HepG2 (cell line): ENCODE results near the gene ODAD4. TPM values are rescaled to one million over a fixed set of nuclear protein-coding genes. Genes with fewer than 3 reads are reported as not detected.

Source experiments
- DMTF1 ChIP-seq: sonication (generic); formaldehyde crosslinking; IDR thresholded peaks from 2 replicates; pipeline ENCODE4 v1.4.0; 2020; ENCODE audit warnings: mild to moderate bottlenecking, missing genetic modification reagents
- FOXA3 ChIP-seq: IDR thresholded peaks from 2 replicates; pipeline ENCODE4 v1.6.1; 2016; ENCODE audit warnings: missing genetic modification reagents, missing compliant biosample characterization
- HOXD1 ChIP-seq: sonication (generic); formaldehyde crosslinking; IDR thresholded peaks from 2 replicates; pipeline ENCODE4 v1.5.0; 2020; ENCODE audit warnings: missing genetic modification reagents
- IKZF1 ChIP-seq: fragments of 450-650 bp; IDR thresholded peaks from 2 replicates; pipeline ENCODE4 v1.7.1; 2016
- LCORL ChIP-seq, 2 experiments: fragments of 450-650 bp in 1 of 2; sonication (generic) in 1 of 2; formaldehyde crosslinking in 1 of 2; IDR thresholded peaks; 2 replicates each; pipeline versions ENCODE4 v1.5.0 to v1.6.1; 2017 to 2020; ENCODE audit warnings: antibody characterized with exemption in 1 of 2, missing genetic modification reagents in 1 of 2
- MIER3 ChIP-seq: IDR thresholded peaks from 2 replicates; pipeline ENCODE4 v1.6.1; 2016; ENCODE audit warnings: missing compliant biosample characterization, borderline replicate concordance
- MTF1 ChIP-seq: sonication (generic); formaldehyde crosslinking; IDR thresholded peaks from 2 replicates; pipeline ENCODE4 v1.5.0; 2020; ENCODE audit warnings: missing genetic modification reagents
- NR2F1 ChIP-seq, 2 experiments: fragments of 450-650 bp in 1 of 2; formaldehyde crosslinking in 1 of 2; IDR thresholded peaks; 2 replicates each; pipeline versions ENCODE4 v1.5.0 to v1.6.1; 2016 to 2020; ENCODE audit warnings: mild to moderate bottlenecking in 1 of 2, missing compliant biosample characterization in 1 of 2, missing genetic modification reagents in 1 of 2, moderate library complexity in 1 of 2
- SP5 ChIP-seq: IDR thresholded peaks from 2 replicates; pipeline ENCODE4 v1.6.1; 2016; ENCODE audit warnings: low read depth, borderline replicate concordance
- TP53 ChIP-seq: sonication (generic); formaldehyde crosslinking; conservative IDR thresholded peaks from 2 replicates; pipeline ENCODE4 v1.4.0; 2020; ENCODE audit warnings: missing genetic modification reagents
- ZIK1 ChIP-seq: sonication (generic); formaldehyde crosslinking; IDR thresholded peaks from 2 replicates; pipeline ENCODE4 v1.5.0; 2020; ENCODE audit warnings: mild to moderate bottlenecking, low read depth, missing genetic modification reagents, borderline replicate concordance
- ZNF331 ChIP-seq: sonication (generic); formaldehyde crosslinking; IDR thresholded peaks from 2 replicates; pipeline ENCODE4 v1.4.0; 2020; ENCODE audit warnings: missing genetic modification reagents
- ZNF333 ChIP-seq: sonication (generic); formaldehyde crosslinking; IDR thresholded peaks from 2 replicates; pipeline ENCODE4 v1.4.0; 2020; ENCODE audit warnings: mild to moderate bottlenecking, missing genetic modification reagents, borderline replicate concordance
- ZNF510 ChIP-seq: sonication (generic); formaldehyde crosslinking; IDR thresholded peaks from 2 replicates; pipeline ENCODE4 v1.4.0; 2020; ENCODE audit warnings: low read depth, mild to moderate bottlenecking, missing genetic modification reagents
- polyA plus RNA-seq, 8 experiments: library from polyadenylated mRNA; depleted of rRNA in 3 of 8; stranded (reverse) in 7 of 8; unstranded in 1 of 8; fragments of >200 nt; fragmentation: Illumina TruSeq in 4 of 8; extraction: Trizol in 4 of 8; gene quantifications; 2 replicates each; pipeline versions ENCODE4 v1.2.1 to v1.2.3, GENCODE V29; 2011 to 2016; ENCODE audit warnings: low read depth in 4 of 8, missing spikeins in 1 of 8, mixed read lengths in 1 of 8; ENCODE audit not compliant: insufficient read depth in 1 of 8
- total RNA-seq, 5 experiments: library from RNA; depleted of rRNA; stranded (reverse); fragments of >200 nt; fragmentation: Illumina TruSeq; extraction: Trizol; gene quantifications; 2 replicates each; pipeline ENCODE4 v1.2.3, GENCODE V29; 2016; ENCODE audit warnings: low read depth in 1 of 5
- TF ChIP-seq, protein P1 (sequence below): sonication (generic); formaldehyde crosslinking; IDR thresholded peaks from 2 replicates; pipeline ENCODE4 v1.9.0; 2021; ENCODE audit warnings: missing genetic modification reagents, mild to moderate bottlenecking, borderline replicate concordance
- TF ChIP-seq, protein P2 (sequence below): sonication (generic); formaldehyde crosslinking; conservative IDR thresholded peaks from 2 replicates; pipeline ENCODE4 v1.8.0; 2022; ENCODE audit warnings: mild to moderate bottlenecking, moderate library complexity, missing genetic modification reagents
- TF ChIP-seq, protein P3 (sequence below): sonication (generic); formaldehyde crosslinking; conservative IDR thresholded peaks from 2 replicates; pipeline ENCODE4 v1.4.0; 2020; ENCODE audit warnings: missing genetic modification reagents
- TF ChIP-seq, protein P4 (sequence below): sonication (generic); formaldehyde crosslinking; IDR thresholded peaks from 2 replicates; pipeline ENCODE4 v1.4.0; 2020; ENCODE audit warnings: missing genetic modification reagents, mild to moderate bottlenecking, borderline replicate concordance
- TF ChIP-seq, protein P5 (sequence below): sonication (generic); formaldehyde crosslinking; IDR thresholded peaks from 2 replicates; pipeline ENCODE4 v1.4.0; 2020; ENCODE audit warnings: missing genetic modification reagents

The ODAD4 gene
- total and polyA plus RNA-seq, 2 of the 13 experiments (the other 11 are each of a cell fraction or from before 2014, with no cell fraction given) = 0.48 to 0.53 TPM

GRCh38 chr17:41930009-41930832 lies at the start of gene ODAD4 (continued):
- TF ChIP-seq, protein P1, sequence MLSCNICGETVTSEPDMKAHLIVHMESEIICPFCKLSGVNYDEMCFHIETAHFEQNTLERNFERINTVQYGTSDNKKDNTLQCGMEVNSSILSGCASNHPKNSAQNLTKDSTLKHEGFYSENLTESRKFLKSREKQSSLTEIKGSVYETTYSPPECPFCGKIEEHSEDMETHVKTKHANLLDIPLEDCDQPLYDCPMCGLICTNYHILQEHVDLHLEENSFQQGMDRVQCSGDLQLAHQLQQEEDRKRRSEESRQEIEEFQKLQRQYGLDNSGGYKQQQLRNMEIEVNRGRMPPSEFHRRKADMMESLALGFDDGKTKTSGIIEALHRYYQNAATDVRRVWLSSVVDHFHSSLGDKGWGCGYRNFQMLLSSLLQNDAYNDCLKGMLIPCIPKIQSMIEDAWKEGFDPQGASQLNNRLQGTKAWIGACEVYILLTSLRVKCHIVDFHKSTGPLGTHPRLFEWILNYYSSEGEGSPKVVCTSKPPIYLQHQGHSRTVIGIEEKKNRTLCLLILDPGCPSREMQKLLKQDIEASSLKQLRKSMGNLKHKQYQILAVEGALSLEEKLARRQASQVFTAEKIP (CRISPR knock-in tag) = no peak
- TF ChIP-seq MIER3 (CRISPR knock-in tag) = peak; percentile 89; the same call in 1 of the 2 replicates
- TF ChIP-seq ZIK1 = peak; percentile 80
- TF ChIP-seq, protein P2, sequence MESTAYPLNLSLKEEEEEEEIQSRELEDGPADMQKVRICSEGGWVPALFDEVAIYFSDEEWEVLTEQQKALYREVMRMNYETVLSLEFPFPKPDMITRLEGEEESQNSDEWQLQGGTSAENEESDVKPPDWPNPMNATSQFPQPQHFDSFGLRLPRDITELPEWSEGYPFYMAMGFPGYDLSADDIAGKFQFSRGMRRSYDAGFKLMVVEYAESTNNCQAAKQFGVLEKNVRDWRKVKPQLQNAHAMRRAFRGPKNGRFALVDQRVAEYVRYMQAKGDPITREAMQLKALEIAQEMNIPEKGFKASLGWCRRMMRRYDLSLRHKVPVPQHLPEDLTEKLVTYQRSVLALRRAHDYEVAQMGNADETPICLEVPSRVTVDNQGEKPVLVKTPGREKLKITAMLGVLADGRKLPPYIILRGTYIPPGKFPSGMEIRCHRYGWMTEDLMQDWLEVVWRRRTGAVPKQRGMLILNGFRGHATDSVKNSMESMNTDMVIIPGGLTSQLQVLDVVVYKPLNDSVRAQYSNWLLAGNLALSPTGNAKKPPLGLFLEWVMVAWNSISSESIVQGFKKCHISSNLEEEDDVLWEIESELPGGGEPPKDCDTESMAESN = peak; percentile 86
- no peak for TF ChIP-seq LCORL (IDR thresholded peaks at IDR 0.05)
- TF ChIP-seq LCORL (CRISPR knock-in tag; IDR thresholded peaks at IDR 0.05) = peak; percentile 94
- TF ChIP-seq ZNF331 (CRISPR knock-in tag) = peak; percentile 77
- peak; percentile 76 for TF ChIP-seq FOXA3 (CRISPR knock-in tag)
- TF ChIP-seq MTF1 = no peak; the same call in 1 of the 2 replicates
- no peak for TF ChIP-seq IKZF1
- TF ChIP-seq, protein P3, sequence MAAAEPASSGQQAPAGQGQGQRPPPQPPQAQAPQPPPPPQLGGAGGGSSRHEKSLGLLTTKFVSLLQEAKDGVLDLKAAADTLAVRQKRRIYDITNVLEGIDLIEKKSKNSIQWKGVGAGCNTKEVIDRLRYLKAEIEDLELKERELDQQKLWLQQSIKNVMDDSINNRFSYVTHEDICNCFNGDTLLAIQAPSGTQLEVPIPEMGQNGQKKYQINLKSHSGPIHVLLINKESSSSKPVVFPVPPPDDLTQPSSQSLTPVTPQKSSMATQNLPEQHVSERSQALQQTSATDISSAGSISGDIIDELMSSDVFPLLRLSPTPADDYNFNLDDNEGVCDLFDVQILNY = no peak
- TF ChIP-seq, protein P4, sequence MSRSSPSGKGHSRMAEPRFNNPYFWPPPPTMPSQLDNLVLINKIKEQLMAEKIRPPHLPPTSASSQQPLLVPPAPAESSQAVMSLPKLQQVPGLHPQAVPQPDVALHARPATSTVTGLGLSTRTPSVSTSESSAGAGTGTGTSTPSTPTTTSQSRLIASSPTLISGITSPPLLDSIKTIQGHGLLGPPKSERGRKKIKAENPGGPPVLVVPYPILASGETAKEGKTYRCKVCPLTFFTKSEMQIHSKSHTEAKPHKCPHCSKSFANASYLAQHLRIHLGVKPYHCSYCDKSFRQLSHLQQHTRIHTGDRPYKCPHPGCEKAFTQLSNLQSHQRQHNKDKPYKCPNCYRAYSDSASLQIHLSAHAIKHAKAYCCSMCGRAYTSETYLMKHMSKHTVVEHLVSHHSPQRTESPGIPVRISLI = peak; percentile 59; the same call in 1 of the 2 replicates
- peak; percentile 58 for TF ChIP-seq SP5 (CRISPR knock-in tag)
- 0 out of 4 replicates have a peak, but pooled peaks of 1 of the 2 experiments have one; percentile 31 for TF ChIP-seq NR2F1 (CRISPR knock-in tag; IDR thresholded peaks at IDR 0.05)
- TF ChIP-seq ZNF510 (CRISPR knock-in tag) = peak; percentile 90; the same call in 1 of the 2 replicates
- TF ChIP-seq HOXD1 = 0 out of 2 replicates have a peak, but pooled peaks have one; percentile 73
- TF ChIP-seq, protein P5, sequence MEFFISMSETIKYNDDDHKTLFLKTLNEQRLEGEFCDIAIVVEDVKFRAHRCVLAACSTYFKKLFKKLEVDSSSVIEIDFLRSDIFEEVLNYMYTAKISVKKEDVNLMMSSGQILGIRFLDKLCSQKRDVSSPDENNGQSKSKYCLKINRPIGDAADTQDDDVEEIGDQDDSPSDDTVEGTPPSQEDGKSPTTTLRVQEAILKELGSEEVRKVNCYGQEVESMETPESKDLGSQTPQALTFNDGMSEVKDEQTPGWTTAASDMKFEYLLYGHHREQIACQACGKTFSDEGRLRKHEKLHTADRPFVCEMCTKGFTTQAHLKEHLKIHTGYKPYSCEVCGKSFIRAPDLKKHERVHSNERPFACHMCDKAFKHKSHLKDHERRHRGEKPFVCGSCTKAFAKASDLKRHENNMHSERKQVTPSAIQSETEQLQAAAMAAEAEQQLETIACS (CRISPR knock-in tag) = no peak
- peak; percentile 99 for TF ChIP-seq DMTF1 (CRISPR knock-in tag)
- peak; percentile 83 for TF ChIP-seq ZNF333 (CRISPR knock-in tag)
- TF ChIP-seq TP53 (CRISPR knock-in tag) = no peak
